GM06990 (cell line): Measurements from ENCODE around the gene PRICKLE2.

Experiments used
- DNase-seq: peaks from one replicate; pipeline ENCODE4 v3.0.0-alpha.2; 2011; ENCODE audit not compliant: insufficient read length; ENCODE audit errors: extremely low read depth
- H3K27me3 ChIP-seq: replicated peaks from 2 replicates; pipeline ENCODE4 v1.6.0; 2011; ENCODE audit warnings: low read length; ENCODE audit not compliant: control insufficient read depth, insufficient read depth
- H3K36me3 ChIP-seq: 2 replicates; pipeline ENCODE4 v1.5.1; 2011; ENCODE audit warnings: low read length; ENCODE audit not compliant: control insufficient read depth, insufficient read depth
- H3K4me3 ChIP-seq: replicated peaks from 2 replicates; pipeline ENCODE4 v1.5.1; 2011; ENCODE audit warnings: low read depth, mild to moderate bottlenecking, control low read depth, low read length
- CTCF ChIP-seq: IDR thresholded peaks from 2 replicates; pipeline ENCODE4 v1.5.1; 2011; ENCODE audit warnings: low read length, control low read depth, mild to moderate bottlenecking, inconsistent platforms; ENCODE audit not compliant: insufficient read depth, poor library complexity, severe bottlenecking

PRICKLE2 gene

GRCh38 chr3:64059484-64060175 is 165.6 kb downstream of the PRICKLE2 start:
- TF ChIP-seq CTCF = no peak
- Histone ChIP-seq H3K27me3 (no peaks in the 10 kb centered on the region; the same call in none of the 2 replicates), H3K36me3 (no peaks in the 10 kb centered on the region), H3K4me3 (no peak overlapping the region)
- no peak for DNase-seq

GRCh38 chr3:64058566-64058965 is 166.7 kb downstream of the PRICKLE2 start:
- Histone ChIP-seq H3K4me3 (no peak overlapping the region), H3K27me3 (no peaks in the 10 kb centered on the region; the same call in none of the 2 replicates), H3K36me3 (no peaks in the 10 kb centered on the region)
- no peak for TF ChIP-seq CTCF
- no peak for DNase-seq

GRCh38 chr3:64057231-64057630 is 168.0 kb downstream of the PRICKLE2 start:
- Histone ChIP-seq H3K36me3 (no peaks in the 10 kb centered on the region), H3K27me3 (no peaks in the 10 kb centered on the region; the same call in none of the 2 replicates), H3K4me3 (no peak overlapping the region)
- TF ChIP-seq CTCF = no peak
- no peak for DNase-seq

GRCh38 chr3:64056606-64057180 is 168.6 kb downstream of the PRICKLE2 start:
- Histone ChIP-seq H3K4me3 (no peak overlapping the region), H3K27me3 (no peaks in the 10 kb centered on the region; the same call in none of the 2 replicates), H3K36me3 (no peaks in the 10 kb centered on the region)
- no peak for DNase-seq
- no peak for TF ChIP-seq CTCF

- no peak for TF ChIP-seq CTCF
- no peaks in the 10 kb centered on the region for H3K36me3 ChIP-seq
- H3K27me3 ChIP-seq = no peaks in the 10 kb centered on the region; the same call in 1 of the 2 replicates
- H3K4me3 ChIP-seq = no peak overlapping the region
- no peak for DNase-seq
These were observed 170.2 kb downstream of the PRICKLE2 start for GRCh38 chr3:64055076-64055475.
